K562 (cell line): ENCODE results near the gene MRPL58. TPM values are rescaled to one million over a fixed set of nuclear protein-coding genes. Genes with fewer than 3 reads are reported as not detected.

ENCODE experiments used
- CCNT2 ChIP-seq: IDR thresholded peaks from 2 replicates; pipeline ENCODE4 v1.6.1; 2011; ENCODE audit warnings: borderline replicate concordance, low read depth, mild to moderate bottlenecking, moderate library complexity, mixed read lengths, low read length; ENCODE audit not compliant: insufficient read length; ENCODE audit errors: extremely low read depth
- CLOCK ChIP-seq: fragments of 250-450 bp; sonication (Bioruptor Pico); IDR thresholded peaks from 2 replicates; pipeline ENCODE4 v1.4.0; 2020; ENCODE audit warnings: mild to moderate bottlenecking, moderate library complexity, borderline replicate concordance
- CTCF ChIP-seq, 3 experiments: IDR thresholded peaks in 2 of 3; conservative IDR thresholded peaks in 1 of 3; 2 replicates each; pipeline ENCODE4 v1.5.1; 2011 to 2012; ENCODE audit warnings: low read length in 3 of 3, mild to moderate bottlenecking in 3 of 3, control low read depth in 2 of 3, improper control_type of control experiment in 1 of 3, inconsistent platforms in 1 of 3, low read depth in 1 of 3, mixed read lengths in 1 of 3, moderate library complexity in 1 of 3; ENCODE audit not compliant: insufficient read depth in 2 of 3
- EGR1 ChIP-seq: fragments of 450-650 bp; conservative IDR thresholded peaks from 2 replicates; pipeline ENCODE4 v1.6.1; 2017; ENCODE audit warnings: mild to moderate bottlenecking
- HES1 ChIP-seq: fragments of 450-650 bp; IDR thresholded peaks from 2 replicates; pipeline ENCODE4 v1.6.1; 2016; ENCODE audit warnings: low read depth, mild to moderate bottlenecking, moderate library complexity
- MYC ChIP-seq, 2 experiments: fragments of 250-450 bp in 1 of 2; sonication (Bioruptor Pico) in 1 of 2; IDR thresholded peaks; 2 replicates each; pipeline versions ENCODE4 v1.5.1 to v1.6.1; 2012 to 2021; ENCODE audit warnings: low read depth in 2 of 2, borderline replicate concordance in 1 of 2, improper control_type of control experiment in 1 of 2, low read length in 1 of 2, mild to moderate bottlenecking in 1 of 2, moderate library complexity in 1 of 2
- NELFE ChIP-seq: IDR thresholded peaks from 2 replicates; pipeline ENCODE4 v1.6.1; 2011; ENCODE audit warnings: mild to moderate bottlenecking; ENCODE audit not compliant: insufficient read depth, insufficient read length
- NR2C2 ChIP-seq, 2 experiments: fragments of 200-800 bp in 1 of 2; sonication (Bioruptor generic) in 1 of 2; sonication (generic) in 1 of 2; formaldehyde crosslinking in 1 of 2; IDR thresholded peaks; 2 replicates each; pipeline versions ENCODE4 v1.6.1 to v1.8.0; 2016 to 2022; ENCODE audit warnings: mild to moderate bottlenecking in 1 of 2, missing compliant biosample characterization in 1 of 2, missing genetic modification characterization in 1 of 2, missing genetic modification reagents in 1 of 2
- PATZ1 ChIP-seq: fragments of 250-450 bp; sonication (Bioruptor Pico); IDR thresholded peaks from 2 replicates; pipeline ENCODE4 v1.5.0; 2020; ENCODE audit warnings: mild to moderate bottlenecking, borderline replicate concordance
- PRPF4 ChIP-seq: fragments of 200-400 bp; formaldehyde crosslinking; IDR thresholded peaks from one replicate; pipeline ENCODE4 v1.6.1; 2017; ENCODE audit warnings: low read length, low read depth, mild to moderate bottlenecking; ENCODE audit not compliant: insufficient read depth, poor library complexity, severe bottlenecking
- TGIF2 ChIP-seq: sonication (generic); formaldehyde crosslinking; IDR thresholded peaks from 2 replicates; pipeline ENCODE4 v1.8.1; 2022; ENCODE audit warnings: mild to moderate bottlenecking, missing genetic modification reagents, moderate library complexity
- THRAP3 ChIP-seq: fragments of 450-650 bp; IDR thresholded peaks from 2 replicates; pipeline ENCODE4 v1.6.1; 2016; ENCODE audit warnings: mild to moderate bottlenecking, inconsistent platforms, borderline replicate concordance
- ZNF23 ChIP-seq: fragments of 250-450 bp; sonication (Bioruptor Pico); IDR thresholded peaks from 2 replicates; pipeline ENCODE4 v1.4.0; 2020; ENCODE audit warnings: mild to moderate bottlenecking
- ZNF384 ChIP-seq: IDR thresholded peaks from 2 replicates; pipeline ENCODE4 v1.6.1; 2012; ENCODE audit warnings: low read depth, low read length, improper control_type of control experiment
- ZNF398 ChIP-seq: fragments of 250-450 bp; sonication (Bioruptor Pico); IDR thresholded peaks from 2 replicates; pipeline ENCODE4 v1.8.0; 2021; ENCODE audit warnings: moderate library complexity, mild to moderate bottlenecking, inconsistent platforms
- polyA plus RNA-seq, 8 experiments: library from polyadenylated mRNA; depleted of rRNA in 4 of 8; stranded (reverse) in 5 of 8; unstranded in 3 of 8; fragments of >200 nt; fragmentation: Nextera tagmentation in 2 of 8; fragmentation: Illumina TruSeq in 1 of 8; extraction: Ambion mirVana in 2 of 8; extraction: Trizol in 1 of 8; gene quantifications; 2 replicates each; pipeline versions ENCODE4 v1.2.1 to v1.2.3, GENCODE V29; 2011 to 2014; ENCODE audit warnings: inconsistent platforms in 1 of 8, missing spikeins in 1 of 8
- total RNA-seq, 7 experiments: library from RNA; depleted of rRNA in 6 of 7; stranded (reverse); fragments of >200 nt in 6 of 7; fragmentation: Illumina TruSeq in 2 of 7; extraction: Trizol in 2 of 7; gene quantifications; 2 replicates each; pipeline versions ENCODE4 v1.2.1 to v1.2.3, GENCODE V29; 2011 to 2021; ENCODE audit warnings: low replicate concordance in 1 of 7

Gene MRPL58
- total and polyA plus RNA-seq, 9 of the 15 experiments (the other 6 are each of a cell fraction or from before 2014, with no cell fraction given), result 30.8 to 107 (median 72.4) TPM

GRCh38 chr17:74987909-74988711 is 24.4 kb upstream of the MRPL58 start (continued):
- no peak for TF ChIP-seq CCNT2
- no peak for TF ChIP-seq NR2C2 (CRISPR knock-in tag; IDR thresholded peaks at IDR 0.05)
- peak; percentile 41; the same call in 1 of the 2 replicates for TF ChIP-seq NR2C2 (tag; IDR thresholded peaks at IDR 0.05)
- TF ChIP-seq CLOCK, result no peak
- TF ChIP-seq ZNF384, result no peak
- TF ChIP-seq HES1, result no peak
- TF ChIP-seq ZNF23 (CRISPR knock-in tag), result no peak
- TF ChIP-seq MYC (IDR thresholded peaks at IDR 0.05; ENCODE audit: low read depth, low read length), result no peak; the same call in none of the 2 replicates
- TF ChIP-seq MYC (CRISPR knock-in tag; IDR thresholded peaks at IDR 0.05; ENCODE audit: borderline replicate concordance, low read depth), result no peak
- TF ChIP-seq ZNF398 (CRISPR knock-in tag), result no peak
- no peak for TF ChIP-seq TGIF2 (CRISPR knock-in tag)
- TF ChIP-seq PRPF4, result no peak
- no peak for TF ChIP-seq PATZ1 (CRISPR knock-in tag)
- no peak for TF ChIP-seq THRAP3
- TF ChIP-seq CTCF (IDR thresholded peaks at IDR 0.05 in 2 of 3, conservative IDR thresholded peaks at IDR 0.05 in 1 of 3; ENCODE audit: insufficient read depth in 2 of 3, low read depth in 1 of 3, low read length in 3 of 3), result peak; percentile 46 to 50 (median 47); a peak in 4 of 6 replicates
- no peak for TF ChIP-seq NELFE
- TF ChIP-seq EGR1, result no peak; the same call in 1 of the 2 replicates
